Keratinocyte (primary cell): ENCODE results near the gene CCDC149. TPM values are rescaled to one million over a fixed set of nuclear protein-coding genes. Genes with fewer than 3 reads are reported as not detected.

Experiments
- DNase-seq: peaks from one replicate; pipeline ENCODE4 v3.0.0-alpha.2; 2011; ENCODE audit warnings: low read depth, missing footprints, low spot score
- FAIRE-seq: peaks from 2 replicates; lab custom pipeline; 2011; peaks lifted over from hg19 to GRCh38; lab: Jason Lieb, UNC
- H2AFZ ChIP-seq: 2 replicates; pipeline ENCODE4 v1.6.0; 2012; ENCODE audit warnings: low read length, control low read depth, inconsistent platforms; ENCODE audit not compliant: control insufficient read depth
- H3K27ac ChIP-seq: 2 replicates; pipeline ENCODE4 v1.5.1; 2011; ENCODE audit warnings: low read length; ENCODE audit not compliant: control insufficient read depth, insufficient read depth
- H3K27me3 ChIP-seq: 3 replicates; pipeline ENCODE4 v1.6.0; 2011; ENCODE audit warnings: low read length; ENCODE audit not compliant: control insufficient read depth, insufficient read depth; ENCODE audit errors: extremely low read depth
- H3K36me3 ChIP-seq, 2 experiments: 2 replicates in 1 of 2; 3 replicates in 1 of 2; pipeline ENCODE4 v1.5.1; 2011; ENCODE audit warnings: low read length in 2 of 2, mild to moderate bottlenecking in 1 of 2; ENCODE audit not compliant: control insufficient read depth in 2 of 2, insufficient read depth in 2 of 2; ENCODE audit errors: extremely low read depth in 1 of 2
- H3K4me1 ChIP-seq: 3 replicates; pipeline ENCODE4 v1.5.1; 2011; ENCODE audit warnings: low read length; ENCODE audit not compliant: control insufficient read depth, insufficient read depth; ENCODE audit errors: extremely low read depth
- H3K4me2 ChIP-seq: 3 replicates; pipeline ENCODE4 v1.6.0; 2011; ENCODE audit warnings: low read depth, low read length; ENCODE audit not compliant: control insufficient read depth, insufficient read depth; ENCODE audit errors: extremely low read depth
- H3K4me3 ChIP-seq, 3 experiments: fragments of 200-600 bp in 1 of 3; sonication (generic) in 1 of 3; 2 replicates in 2 of 3; 3 replicates in 1 of 3; pipeline ENCODE4 v1.5.1; 2011 to 2016; ENCODE audit warnings: low read length in 3 of 3, mild to moderate bottlenecking in 3 of 3, control low read depth in 2 of 3, inconsistent platforms in 1 of 3, low read depth in 1 of 3, mixed read lengths in 1 of 3, mixed run types in 1 of 3, moderate library complexity in 1 of 3; ENCODE audit not compliant: control insufficient read depth in 2 of 3, insufficient read depth in 2 of 3; ENCODE audit errors: extremely low read depth in 1 of 3
- H3K79me2 ChIP-seq: 2 replicates; pipeline ENCODE4 v1.6.0; 2012; ENCODE audit warnings: low read length; ENCODE audit not compliant: control insufficient read depth, insufficient read depth
- H3K9ac ChIP-seq: 3 replicates; pipeline ENCODE4 v1.6.0; 2011; ENCODE audit warnings: low read length; ENCODE audit not compliant: control insufficient read depth, insufficient read depth; ENCODE audit errors: extremely low read depth
- H3K9me1 ChIP-seq: 3 replicates; pipeline ENCODE4 v1.6.0; 2011; ENCODE audit warnings: low read length; ENCODE audit not compliant: control insufficient read depth, insufficient read depth; ENCODE audit errors: extremely low read depth
- H3K9me3 ChIP-seq: 2 replicates; pipeline ENCODE4 v1.5.1; 2012; ENCODE audit warnings: low read depth, low read length; ENCODE audit not compliant: control insufficient read depth
- H4K20me1 ChIP-seq: 3 replicates; pipeline ENCODE4 v1.6.0; 2011; ENCODE audit warnings: low read length; ENCODE audit not compliant: control insufficient read depth, insufficient read depth; ENCODE audit errors: extremely low read depth
- CTCF ChIP-seq, 3 experiments: IDR thresholded peaks in 1 of 3; conservative IDR thresholded peaks in 1 of 3; optimal IDR thresholded peaks in 1 of 3; 2 replicates in 2 of 3; 3 replicates in 1 of 3; pipeline versions ENCODE3 to v1.5.1; 2011; ENCODE audit warnings: low read length in 3 of 3, mild to moderate bottlenecking in 3 of 3, moderate library complexity in 2 of 3, control low read depth in 1 of 3, inconsistent platforms in 1 of 3; ENCODE audit not compliant: insufficient read depth in 2 of 3; ENCODE audit errors: extremely low read depth in 1 of 3
- EZH2 ChIP-seq: IDR thresholded peaks from one replicate; pipeline ENCODE4 v1.6.1; 2012; ENCODE audit warnings: inconsistent platforms, mild to moderate bottlenecking, low read length, moderate library complexity
- dilution Hi-C: fragments of 300-500 bp; cut with MboI; formaldehyde crosslinking; loops from one replicate; pipeline ENCODE4 v1.7.0; 2020; ENCODE audit warnings: low sequenced_read_pairs; ENCODE audit not compliant: extremely low pct_ligation_motif_present
- polyA plus RNA-seq, 5 experiments: library from polyadenylated mRNA; depleted of rRNA in 3 of 5; stranded (reverse) in 3 of 5; stranded (forward) in 1 of 5; unstranded in 1 of 5; fragments of >200 nt; gene quantifications; 1 replicate in 1 of 5; 2 replicates in 3 of 5; 3 replicates in 1 of 5; pipeline versions ENCODE4 v1.2.1 to v1.2.3, GENCODE V29; 2011 to 2012; ENCODE audit warnings: missing spikeins in 2 of 5, low read depth in 1 of 5, low replicate concordance in 1 of 5
- small RNA-seq, 3 experiments: library from RNA; depleted of rRNA; stranded (forward); fragments of <200 nt; gene quantifications; one replicate each; pipeline ENCODE3, GENCODE V24; 2012; ENCODE audit warnings: low read depth in 3 of 3, low replicate concordance in 1 of 3; ENCODE audit not compliant: insufficient read length in 3 of 3

The CCDC149 gene
- polyA plus RNA-seq, 1 donor (not counting 4 experiments of a cell fraction or from before 2014, with no cell fraction given): 2.1 TPM

- H3K9ac ChIP-seq: peak overlapping the region; percentile 65
- no peaks in the 10 kb centered on the region for H3K9me3 ChIP-seq
- FAIRE-seq (peak; percentile 96), DNase-seq (peak; percentile 84)
- H2AFZ ChIP-seq: peak overlapping the region; percentile 27
- H3K9me1 ChIP-seq: no peaks in the 10 kb centered on the region
- H3K4me3 ChIP-seq: peak overlapping the region in 2 of 3 experiments; percentile 23 to 31
- H3K4me1 ChIP-seq: peaks cover 19% of the 10 kb centered on the region
- peak overlapping the region; percentile 83 for H3K4me2 ChIP-seq
- H4K20me1 ChIP-seq: no peaks in the 10 kb centered on the region
- no peaks in the 10 kb centered on the region for H3K79me2 ChIP-seq
- no peaks in the 10 kb centered on the region for H3K36me3 ChIP-seq
- no peaks in the 10 kb centered on the region for H3K27me3 ChIP-seq
- TF ChIP-seq CTCF (optimal IDR thresholded peaks at IDR 0.05 in 1 of 3, IDR thresholded peaks at IDR 0.05 in 1 of 3, conservative IDR thresholded peaks at IDR 0.05 in 1 of 3; ENCODE audit: extremely low read depth in 1 of 3, insufficient read depth in 2 of 3, low read length in 3 of 3) (no peak), EZH2 (no peak)
- H3K27ac ChIP-seq: peak overlapping the region; percentile 79
- dilution Hi-C loops: no loop called here
These were observed 149.1 kb downstream of the CCDC149 start for GRCh38 chr4:24763631-24764297.

Small RNA genes within 50 kb of the gene (small RNA-seq; reads per million reads assigned to genes)
- gene AC006390.1: 0 reads per million in 3 experiments

Other genes with a start within 250 kb of the CCDC149 start
- 0.07 TPM in 1 of 3 replicates, not detected in the others for gene SOD3, start 117.5 kb downstream of the CCDC149 start, polyA plus RNA-seq
- gene LGI2, start 117.9 kb upstream of the CCDC149 start, polyA plus RNA-seq: 0.36 to 1.2 TPM (median 0.69 TPM) in 3 replicates
- gene SEPSECS, start 247.4 kb upstream of the CCDC149 start, polyA plus RNA-seq: 3.2 to 6.6 TPM (median 4.6 TPM) in 3 replicates